NCI-H1105 treated with DMSO at 0.1 percent for 48 hours (cell line): Measurements from ENCODE around the gene AFAP1L2.

ENCODE experiments used
- DNase-seq: peaks from one replicate; lab custom pipeline; 2025; lab: John Stamatoyannopoulos, UW

Gene AFAP1L2

DNA sequence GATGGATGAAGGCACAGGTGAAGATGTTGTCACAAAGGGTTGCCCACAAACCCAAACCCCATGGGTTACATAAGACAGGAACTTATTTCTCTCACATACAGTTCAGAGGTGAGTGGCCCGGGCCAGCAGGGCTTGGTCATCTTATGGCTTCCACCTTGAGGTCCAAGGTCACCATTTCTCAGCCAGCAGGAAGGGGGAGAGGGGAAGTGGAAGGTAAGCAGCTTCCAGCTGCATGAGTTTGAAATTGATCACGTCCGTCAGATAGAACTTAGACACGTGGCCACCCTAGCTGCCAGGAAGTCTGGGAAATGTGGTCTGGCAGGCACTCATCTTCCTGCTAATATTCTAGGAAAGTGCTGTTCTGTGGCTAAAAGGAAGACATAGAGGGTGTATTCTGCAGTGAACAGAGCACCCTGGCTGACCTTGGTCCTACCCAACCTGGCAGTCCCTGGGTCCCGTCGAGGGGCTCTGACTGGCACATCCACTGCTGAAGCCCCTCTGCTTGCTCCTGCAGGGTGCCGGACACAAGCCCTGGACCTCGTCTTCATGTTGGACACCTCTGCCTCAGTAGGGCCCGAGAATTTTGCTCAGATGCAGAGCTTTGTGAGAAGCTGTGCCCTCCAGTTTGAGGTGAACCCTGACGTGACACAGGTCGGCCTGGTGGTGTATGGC, 115.7 kb downstream of the AFAP1L2 start:
- no peak for DNase-seq

DNA sequence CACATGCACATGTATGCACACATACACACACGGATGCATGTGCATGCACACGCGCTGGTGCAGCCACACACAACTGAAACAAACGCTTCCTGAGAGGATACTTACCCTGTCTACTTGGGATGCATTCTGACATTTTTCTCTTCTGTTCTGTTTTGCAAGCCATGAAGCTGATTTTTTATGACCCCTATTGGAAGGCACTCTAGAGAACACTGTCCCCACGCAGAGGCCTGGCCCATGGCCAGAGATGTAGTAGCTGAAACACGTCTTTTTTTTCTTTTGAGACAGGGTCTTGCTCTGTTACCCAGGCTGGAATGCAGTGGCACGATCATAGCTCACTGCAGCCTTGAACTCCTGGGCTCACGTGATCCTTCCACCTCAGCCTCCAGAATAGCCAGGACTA, 117.4 kb downstream of the AFAP1L2 start:
- no peak for DNase-seq

GRCh38 chr10:114285961-114286441, 118.3 kb downstream of the AFAP1L2 start:
- DNase-seq: no peak

- no peak for DNase-seq
These were observed 119.8 kb downstream of the AFAP1L2 start for GRCh38 chr10:114284346-114285071.

DNA sequence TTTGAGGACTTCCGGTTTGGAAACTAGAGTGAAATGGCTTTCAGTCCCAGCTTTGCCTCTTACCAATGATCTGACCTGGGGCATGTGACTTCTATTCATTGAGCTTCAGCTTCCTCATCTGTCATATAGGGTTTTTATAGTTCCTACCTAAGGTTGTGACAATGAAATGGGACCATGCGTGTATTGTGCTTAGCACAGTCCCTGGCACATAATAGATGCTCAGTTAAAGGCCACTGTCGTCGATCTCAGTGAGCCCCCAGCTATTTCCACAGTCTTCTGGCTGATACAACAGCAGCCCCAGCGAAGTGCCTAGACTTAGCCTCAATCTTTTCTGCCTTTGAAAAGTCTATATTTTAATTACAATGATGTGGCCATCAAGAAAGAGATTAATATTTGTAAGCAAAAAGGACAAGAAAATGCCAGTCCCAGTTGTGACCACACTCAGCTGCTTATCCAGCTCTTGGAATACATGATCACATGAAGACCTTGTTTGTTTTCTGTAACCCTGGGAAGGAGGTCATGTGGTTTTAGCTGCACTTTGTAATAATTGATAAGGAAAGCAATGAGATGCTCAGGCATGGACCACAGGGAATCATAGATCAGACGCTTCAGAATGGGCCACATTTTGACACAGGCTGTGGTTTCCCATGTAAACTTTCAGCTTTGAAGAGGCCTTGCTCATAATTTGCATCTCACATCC, 120.6 kb downstream of the AFAP1L2 start:
- no peak for DNase-seq

GRCh38 chr10:114283091-114283490, 121.2 kb downstream of the AFAP1L2 start:
- no peak for DNase-seq

DNA sequence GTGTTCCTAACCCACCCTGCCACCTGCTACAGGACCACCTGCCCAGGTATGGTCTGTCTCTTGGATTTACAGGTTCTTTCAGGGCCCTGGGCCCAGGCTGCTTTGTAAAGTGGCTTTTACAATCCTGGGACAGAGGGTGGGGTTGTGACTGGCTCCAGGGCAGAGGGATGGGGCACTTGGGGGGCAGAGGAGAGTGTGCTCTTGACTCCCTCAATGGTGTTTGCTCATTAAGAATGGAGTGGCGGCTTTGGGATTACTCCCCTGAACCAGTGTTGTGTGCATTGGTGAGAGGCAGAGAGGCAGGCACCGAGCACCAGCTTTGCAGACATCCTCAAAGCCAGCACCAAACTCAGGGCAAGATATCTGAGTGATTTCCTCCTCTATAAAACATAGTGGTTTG, 121.8 kb downstream of the AFAP1L2 start:
- no peak for DNase-seq

DNA sequence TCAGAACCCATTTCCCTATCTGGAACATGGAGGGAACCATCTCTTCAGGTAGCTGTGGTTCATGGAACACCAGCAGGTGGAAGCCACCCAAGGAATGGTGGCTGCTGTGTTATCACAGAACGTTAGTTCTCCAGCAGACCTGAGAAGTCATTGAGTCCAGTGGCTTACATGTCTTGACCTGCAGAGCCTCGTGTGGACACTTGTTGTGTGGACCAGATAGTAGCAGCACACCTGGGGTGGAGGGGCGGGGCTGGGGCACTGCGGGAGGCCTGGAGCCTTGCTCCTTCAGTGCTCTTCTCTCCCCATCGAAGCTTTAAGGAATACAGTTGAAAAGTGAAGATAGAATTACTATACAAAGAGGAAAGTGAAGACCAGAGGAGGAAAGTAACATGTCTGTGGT, 122.8 kb downstream of the AFAP1L2 start:
- no peak for DNase-seq

DNA sequence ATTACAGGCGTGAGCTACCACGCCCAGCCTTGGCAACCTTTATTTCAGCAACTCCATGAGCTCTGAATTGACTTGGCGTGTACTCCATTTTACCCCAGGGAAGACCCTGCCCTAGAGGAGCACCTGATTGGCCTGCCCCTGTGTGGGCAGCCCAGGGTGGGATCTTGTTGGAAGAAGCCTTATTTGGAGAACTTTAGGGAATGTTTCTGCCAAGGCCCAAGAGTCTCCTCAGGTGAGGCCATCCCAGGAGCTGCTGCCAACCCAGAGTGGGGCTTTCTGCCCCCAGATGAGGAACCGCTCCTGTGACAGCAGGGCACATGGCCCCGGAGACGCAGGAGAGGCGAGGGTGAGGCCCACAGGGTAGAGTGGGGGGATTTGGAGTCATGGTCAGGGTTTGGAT, 123.3 kb downstream of the AFAP1L2 start:
- DNase-seq: no peak

GRCh38 chr10:114279901-114280644, 124.2 kb downstream of the AFAP1L2 start:
- no peak for DNase-seq

GRCh38 chr10:114279289-114279688, 125.0 kb downstream of the AFAP1L2 start:
- DNase-seq: no peak

GRCh38 chr10:114278884-114279191, 125.5 kb downstream of the AFAP1L2 start:
- DNase-seq: no peak

- no peak for DNase-seq
These were observed 126.0 kb downstream of the AFAP1L2 start for GRCh38 chr10:114278140-114278883.

- DNase-seq: no peak
These were observed 127.6 kb downstream of the AFAP1L2 start for GRCh38 chr10:114276671-114277070.

DNA sequence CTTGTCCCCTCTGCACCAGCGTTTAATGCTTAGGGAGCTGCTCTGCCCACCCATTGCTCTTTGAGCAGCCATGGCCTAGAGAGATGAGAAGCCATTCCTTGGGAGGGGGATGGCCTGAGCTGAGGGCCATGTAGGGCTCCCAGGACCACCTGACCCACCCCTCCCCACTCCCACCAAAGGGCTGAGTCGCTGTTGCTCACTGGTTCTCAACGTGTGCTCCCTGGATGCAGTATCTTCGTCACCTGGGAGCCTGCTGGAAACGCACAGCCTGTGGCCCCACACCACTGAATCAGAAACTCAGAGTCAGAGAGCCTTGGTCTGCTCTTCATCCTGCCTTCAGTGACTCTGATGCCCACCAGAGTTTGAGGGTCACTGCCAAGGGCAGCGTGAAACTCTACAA, 128.2 kb downstream of the AFAP1L2 start:
- DNase-seq: no peak

GRCh38 chr10:114274616-114275453, 129.5 kb downstream of the AFAP1L2 start:
- DNase-seq: no peak

DNA sequence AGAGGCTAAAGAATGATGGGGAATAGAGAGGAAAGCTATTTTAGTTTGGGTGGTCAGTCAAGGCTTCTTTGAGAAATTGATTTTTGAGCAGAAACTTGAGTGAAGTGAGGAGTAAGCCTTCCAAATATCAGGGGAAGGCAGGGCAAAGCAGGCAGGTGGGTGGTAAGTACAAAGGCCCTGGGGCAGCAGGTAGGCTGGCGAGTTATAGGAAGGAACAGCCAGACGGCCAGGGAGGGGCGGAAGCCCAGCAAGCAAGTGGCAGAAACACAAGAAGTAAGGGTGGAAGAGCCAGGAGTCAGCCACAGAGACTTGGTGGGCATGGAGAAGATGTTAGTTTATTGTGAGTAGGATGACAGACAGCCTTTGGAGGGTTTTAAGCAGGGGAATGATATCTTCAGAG, 130.4 kb downstream of the AFAP1L2 start:
- DNase-seq: no peak

DNA sequence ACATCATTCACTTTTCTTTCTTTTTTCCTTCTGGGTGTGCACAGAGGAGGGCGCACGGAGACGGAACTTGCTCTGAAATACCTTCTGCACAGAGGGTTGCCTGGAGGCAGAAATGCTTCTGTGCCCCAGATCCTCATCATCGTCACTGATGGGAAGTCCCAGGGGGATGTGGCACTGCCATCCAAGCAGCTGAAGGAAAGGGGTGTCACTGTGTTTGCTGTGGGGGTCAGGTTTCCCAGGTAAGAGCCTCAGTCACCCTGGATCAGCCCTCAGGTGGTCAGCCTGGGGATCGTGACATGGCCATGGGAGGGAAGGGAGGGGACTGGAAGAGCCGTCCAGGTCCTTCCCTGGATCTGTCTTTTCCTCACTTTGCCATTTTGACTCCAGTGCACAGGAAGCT, 131.6 kb downstream of the AFAP1L2 start:
- DNase-seq: no peak

DNA sequence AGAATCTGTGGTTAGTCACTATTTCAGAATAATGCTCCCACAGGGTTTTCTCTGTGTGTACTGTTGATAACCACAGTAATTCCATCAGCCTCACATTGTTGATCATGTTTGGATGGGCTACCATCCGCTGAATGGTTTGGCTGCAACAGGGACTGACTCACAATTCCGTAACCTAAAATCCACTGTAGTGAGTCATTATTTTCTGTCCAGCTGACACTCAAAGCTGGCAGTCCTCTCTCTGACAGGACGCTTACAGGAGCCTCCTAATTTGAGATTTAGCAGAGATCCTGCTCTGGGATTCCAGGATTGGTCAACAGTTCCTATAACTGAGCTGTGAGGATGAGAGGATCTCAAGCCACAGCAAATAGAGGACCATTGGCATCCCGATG, 132.5 kb downstream of the AFAP1L2 start:
- no peak for DNase-seq

DNA sequence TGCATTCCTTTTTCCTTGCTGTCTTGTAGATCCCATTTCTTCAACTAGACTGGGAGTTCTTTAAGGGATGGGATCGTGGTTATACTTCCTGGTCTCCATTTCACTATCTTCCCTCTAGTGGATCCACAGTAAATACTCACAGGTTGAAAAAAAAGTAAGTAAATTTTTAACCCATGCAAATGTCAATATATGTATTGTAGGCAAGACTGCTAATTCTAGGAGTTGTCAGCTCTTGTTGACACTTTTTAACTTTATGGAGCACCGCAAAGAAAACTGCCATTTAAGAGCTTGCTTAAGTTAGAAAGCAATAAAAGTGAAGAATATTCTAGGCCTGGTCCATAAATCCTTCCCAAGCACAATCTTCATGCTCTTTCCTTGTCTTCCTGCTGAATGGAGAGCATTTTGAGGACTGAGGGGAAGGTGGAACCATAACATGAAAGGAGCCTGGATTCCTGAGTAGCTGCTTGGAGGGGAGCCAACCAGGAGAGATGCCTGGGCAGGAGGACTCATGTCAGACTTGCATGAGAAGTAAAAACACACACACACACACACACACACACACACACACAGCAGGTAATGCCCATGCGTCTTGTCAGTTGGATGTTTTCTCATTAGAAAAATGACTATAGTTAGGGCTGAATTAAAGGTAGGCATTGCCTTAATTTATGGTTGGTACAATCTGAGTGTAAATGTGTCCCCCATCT, 133.1 kb downstream of the AFAP1L2 start:
- DNase-seq: peak; percentile 19
